Cardiac muscle cell (in vitro differentiated cells and primary cell): Measurements from ENCODE around the gene SCNN1A. TPM values are rescaled to one million over a fixed set of nuclear protein-coding genes. Genes with fewer than 3 reads are reported as not detected.

Experiments
- DNase-seq, 2 donors: peaks; one replicate each; pipeline versions ENCODE4 v3.0.0 to v3.0.0-alpha.2; 2010 to 2017; ENCODE audit warnings: low read depth in 1 of 2, low spot score in 1 of 2
- H3K27ac ChIP-seq: fragments of 200-600 bp; sonication (generic); 2 replicates; pipeline ENCODE4 v1.5.1; 2016
- H3K27me3 ChIP-seq: fragments of 200-600 bp; sonication (generic); 2 replicates; pipeline ENCODE4 v1.6.0; 2016; ENCODE audit warnings: control low read depth
- H3K36me3 ChIP-seq: fragments of 200-600 bp; sonication (generic); 2 replicates; pipeline ENCODE4 v1.5.1; 2016; ENCODE audit warnings: control low read depth
- H3K4me1 ChIP-seq: fragments of 200-600 bp; sonication (generic); 2 replicates; pipeline ENCODE4 v1.8.1; 2017; ENCODE audit warnings: low read depth, mild to moderate bottlenecking, mixed run types
- H3K4me3 ChIP-seq: fragments of 200-600 bp; sonication (generic); 2 replicates; pipeline ENCODE4 v1.5.1; 2016; ENCODE audit warnings: mild to moderate bottlenecking
- H3K9me3 ChIP-seq: fragments of 200-600 bp; sonication (generic); 2 replicates; pipeline ENCODE4 v1.5.1; 2017; ENCODE audit warnings: low read depth, mild to moderate bottlenecking, control low read depth
- CTCF ChIP-seq: IDR thresholded peaks from 2 replicates; pipeline ENCODE4 v1.5.1; 2012; ENCODE audit warnings: low read depth, mild to moderate bottlenecking, low read length
- polyA plus RNA-seq: library from polyadenylated mRNA; unstranded; fragments of >200 nt; fragmentation: Nextera tagmentation; extraction: Ambion mirVana; gene quantifications from 2 replicates; pipeline ENCODE4 v1.2.1, GENCODE V29; 2016
- total RNA-seq: library from RNA; depleted of rRNA; stranded (reverse); fragments of >200 nt; gene quantifications from 2 replicates; pipeline ENCODE4 v1.2.3, GENCODE V29; 2016

The SCNN1A gene
- total and polyA plus RNA-seq, 2 experiments from 2014 or later = 0.66 TPM; not detected in 1

GRCh38 chr12:6335451-6336078 is 39.8 kb downstream of the SCNN1A start:
- peak; percentile 70 for TF ChIP-seq CTCF
- H3K4me1 ChIP-seq = peaks cover 38% of the 10 kb centered on the region
- peaks cover 19% of the 10 kb centered on the region for H3K36me3 ChIP-seq
- H3K27me3 ChIP-seq = no peaks in the 10 kb centered on the region
- H3K9me3 ChIP-seq = no peaks in the 10 kb centered on the region
- peak overlapping the region; percentile 9 for H3K4me3 ChIP-seq
- peak overlapping the region; percentile 93 for H3K27ac ChIP-seq
- DNase-seq = peak; percentile 53 to 89

- Histone ChIP-seq H3K36me3 (peaks cover 19% of the 10 kb centered on the region), H3K27me3 (no peaks in the 10 kb centered on the region)
These were observed 40.4 kb downstream of the SCNN1A start for GRCh38 chr12:6334940-6335450.

GRCh38 chr12:6334359-6334758 is 41.0 kb downstream of the SCNN1A start:
- H3K4me1 ChIP-seq = peaks cover 29% of the 10 kb centered on the region
- H3K27me3 ChIP-seq = no peaks in the 10 kb centered on the region
- H3K27ac ChIP-seq = peak overlapping the region; percentile 93
- no peaks in the 10 kb centered on the region for H3K9me3 ChIP-seq
- peaks cover 19% of the 10 kb centered on the region for H3K36me3 ChIP-seq
- DNase-seq = no peak
- H3K4me3 ChIP-seq = no peak overlapping the region
- TF ChIP-seq CTCF = no peak

More at GRCh38 chr12:6334940-6335450, 40.4 kb downstream of the SCNN1A start:
- Histone ChIP-seq H3K4me3 (no peak overlapping the region), H3K4me1 (peaks cover 32% of the 10 kb centered on the region), H3K9me3 (no peaks in the 10 kb centered on the region), H3K27ac (peak overlapping the region; percentile 93)
- no peak for TF ChIP-seq CTCF
- DNase-seq = no peak

- TF ChIP-seq CTCF = no peak
- no peak for DNase-seq
- Histone ChIP-seq H3K27ac (no peak overlapping the region), H3K9me3 (no peaks in the 10 kb centered on the region), H3K27me3 (no peaks in the 10 kb centered on the region), H3K4me3 (no peak overlapping the region), H3K36me3 (peaks cover 19% of the 10 kb centered on the region), H3K4me1 (peaks cover 29% of the 10 kb centered on the region)
These were observed 41.8 kb downstream of the SCNN1A start for GRCh38 chr12:6333566-6333965.

- H3K9me3 ChIP-seq = no peaks in the 10 kb centered on the region
- no peak for DNase-seq
- no peaks in the 10 kb centered on the region for H3K27me3 ChIP-seq
- peaks cover 29% of the 10 kb centered on the region for H3K4me1 ChIP-seq
- TF ChIP-seq CTCF = no peak
- peaks cover 19% of the 10 kb centered on the region for H3K36me3 ChIP-seq
- H3K4me3 ChIP-seq = no peak overlapping the region
- no peak overlapping the region for H3K27ac ChIP-seq
These were observed 42.3 kb downstream of the SCNN1A start for GRCh38 chr12:6333029-6333428.
